GM18907 (cell line): ENCODE data around the gene PLEKHG4B.

Experiments used
- ATAC-seq: cut with Tn5 transposase; IDR thresholded peaks from one replicate; pipeline ENCODE4 v1.9.1; 2021; ENCODE audit warnings: mild to moderate bottlenecking, moderate library complexity; ENCODE audit not compliant: unreplicated experiment

Gene PLEKHG4B

GRCh38 chr5:185095-186070 is 93.4 kb downstream of the PLEKHG4B start:
- ATAC-seq = no peak

- no peak for ATAC-seq
Measured at GRCh38 chr5:186091-187041, 94.4 kb downstream of the PLEKHG4B start.

- ATAC-seq = no peak
Measured at GRCh38 chr5:187042-187431, 95.1 kb downstream of the PLEKHG4B start.

GRCh38 chr5:187617-188451 is 95.9 kb downstream of the PLEKHG4B start:
- ATAC-seq = no peak

- ATAC-seq = peak; percentile 83
Measured at GRCh38 chr5:188488-189481, 96.8 kb downstream of the PLEKHG4B start.

GRCh38 chr5:189486-189885 is 97.5 kb downstream of the PLEKHG4B start:
- no peak for ATAC-seq

- no peak for ATAC-seq
Measured at GRCh38 chr5:189976-190365, 98.0 kb downstream of the PLEKHG4B start.

- ATAC-seq = no peak
Measured at GRCh38 chr5:190366-191035, 98.5 kb downstream of the PLEKHG4B start.

- ATAC-seq = peak; percentile 42
Measured at GRCh38 chr5:191036-191948, 99.3 kb downstream of the PLEKHG4B start, which contains the start of gene LRRC14B. TSS of gene LRRC14B (plus strand) at chr5:191495. CDS start at chr5:191539, 44 bp downstream.

- no peak for ATAC-seq
Measured at GRCh38 chr5:191949-192690, 100.2 kb downstream of the PLEKHG4B start.

GRCh38 chr5:192691-192969 is 100.7 kb downstream of the PLEKHG4B start:
- no peak for ATAC-seq

- ATAC-seq = no peak
Measured at GRCh38 chr5:192970-193831, 101.2 kb downstream of the PLEKHG4B start.

- ATAC-seq = no peak
Measured at GRCh38 chr5:194102-194501, 102.1 kb downstream of the PLEKHG4B start.

- ATAC-seq = no peak
Measured at GRCh38 chr5:194603-195209, 102.7 kb downstream of the PLEKHG4B start.

GRCh38 chr5:195401-196160 is 103.6 kb downstream of the PLEKHG4B start:
- ATAC-seq = no peak
